ENCODE measurements around the gene NT5C2.

Gene NT5C2

DNA sequence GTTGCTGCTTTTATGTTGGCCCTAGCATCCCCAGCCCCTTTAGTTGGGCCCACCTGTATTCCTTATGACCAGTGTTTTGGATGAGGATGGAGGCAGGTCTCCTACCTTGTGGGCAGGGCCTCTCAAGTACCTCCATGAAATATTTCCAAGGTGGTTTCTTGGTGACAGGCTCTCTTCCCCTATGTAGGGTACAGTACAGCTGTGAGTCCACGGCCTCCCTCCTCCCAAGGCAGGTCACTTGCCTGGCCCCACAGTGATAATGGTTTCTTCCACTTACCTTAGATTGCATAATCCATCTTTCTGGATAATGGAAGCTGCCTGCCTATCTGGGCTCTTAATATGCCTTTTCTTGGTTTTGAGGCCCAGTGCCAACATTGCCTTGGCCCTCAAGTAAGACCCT is 110.4 kb downstream of the NT5C2 start:
- H3K4me1 ChIP-seq = peaks cover 0 to 47% (median 11%) of the 10 kb centered on the region in 4 donors
- H3K9me3 ChIP-seq = no peaks in the 10 kb centered on the region
- H3K4me3 ChIP-seq = no peak overlapping the region
- peaks cover 6 to 51% (median 15%) of the 10 kb centered on the region in 3 donors for H3K36me3 ChIP-seq
- no peak for DNase-seq
- TF ChIP-seq, protein P1, sequence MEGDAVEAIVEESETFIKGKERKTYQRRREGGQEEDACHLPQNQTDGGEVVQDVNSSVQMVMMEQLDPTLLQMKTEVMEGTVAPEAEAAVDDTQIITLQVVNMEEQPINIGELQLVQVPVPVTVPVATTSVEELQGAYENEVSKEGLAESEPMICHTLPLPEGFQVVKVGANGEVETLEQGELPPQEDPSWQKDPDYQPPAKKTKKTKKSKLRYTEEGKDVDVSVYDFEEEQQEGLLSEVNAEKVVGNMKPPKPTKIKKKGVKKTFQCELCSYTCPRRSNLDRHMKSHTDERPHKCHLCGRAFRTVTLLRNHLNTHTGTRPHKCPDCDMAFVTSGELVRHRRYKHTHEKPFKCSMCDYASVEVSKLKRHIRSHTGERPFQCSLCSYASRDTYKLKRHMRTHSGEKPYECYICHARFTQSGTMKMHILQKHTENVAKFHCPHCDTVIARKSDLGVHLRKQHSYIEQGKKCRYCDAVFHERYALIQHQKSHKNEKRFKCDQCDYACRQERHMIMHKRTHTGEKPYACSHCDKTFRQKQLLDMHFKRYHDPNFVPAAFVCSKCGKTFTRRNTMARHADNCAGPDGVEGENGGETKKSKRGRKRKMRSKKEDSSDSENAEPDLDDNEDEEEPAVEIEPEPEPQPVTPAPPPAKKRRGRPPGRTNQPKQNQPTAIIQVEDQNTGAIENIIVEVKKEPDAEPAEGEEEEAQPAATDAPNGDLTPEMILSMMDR (IDR thresholded peaks at IDR 0.05) = no peak
- intact Hi-C loops (cut with DNase I; ENCODE audit: low total_unique reads) = no loop called here
- H3K27ac ChIP-seq = peak overlapping the region in 1 of 2 donors; percentile 9
- no peaks in the 10 kb centered on the region for H3K27me3 ChIP-seq

GRCh38 chr10:103080891-103081581 is 112.0 kb downstream of the NT5C2 start:
- intact Hi-C loops (cut with DNase I; ENCODE audit: low total_unique reads) = no loop called here
- H3K27ac ChIP-seq = peak overlapping the region in 1 of 2 donors; percentile 22
- H3K4me3 ChIP-seq = no peak overlapping the region
- H3K27me3 ChIP-seq = no peaks in the 10 kb centered on the region
- no peaks in the 10 kb centered on the region for H3K9me3 ChIP-seq
- TF ChIP-seq, protein P1 (IDR thresholded peaks at IDR 0.05) = no peak
- peaks cover 21 to 66% (median 31%) of the 10 kb centered on the region in 3 donors for H3K36me3 ChIP-seq
- DNase-seq = no peak
- peaks cover 0 to 40% (median 10%) of the 10 kb centered on the region in 4 donors for H3K4me1 ChIP-seq

- no peak for DNase-seq
- Histone ChIP-seq H3K27me3 (no peaks in the 10 kb centered on the region), H3K4me1 (peaks cover 0 to 29% (median 7%) of the 10 kb centered on the region in 4 donors), H3K4me3 (no peak overlapping the region), H3K9me3 (no peaks in the 10 kb centered on the region), H3K27ac (peak overlapping the region in 1 of 2 donors; percentile 76), H3K36me3 (peaks cover 22 to 66% (median 38%) of the 10 kb centered on the region in 3 donors)
- TF ChIP-seq, protein P1 (IDR thresholded peaks at IDR 0.05) = no peak
- intact Hi-C loops (cut with DNase I; ENCODE audit: low total_unique reads) = loop anchor here (10.0 kb wide), 2 partner anchors 115 to 345 kb away; partner anchors contain the start of gene NT5C2
Measured at GRCh38 chr10:103079946-103080345, 113.1 kb downstream of the NT5C2 start.

DNA sequence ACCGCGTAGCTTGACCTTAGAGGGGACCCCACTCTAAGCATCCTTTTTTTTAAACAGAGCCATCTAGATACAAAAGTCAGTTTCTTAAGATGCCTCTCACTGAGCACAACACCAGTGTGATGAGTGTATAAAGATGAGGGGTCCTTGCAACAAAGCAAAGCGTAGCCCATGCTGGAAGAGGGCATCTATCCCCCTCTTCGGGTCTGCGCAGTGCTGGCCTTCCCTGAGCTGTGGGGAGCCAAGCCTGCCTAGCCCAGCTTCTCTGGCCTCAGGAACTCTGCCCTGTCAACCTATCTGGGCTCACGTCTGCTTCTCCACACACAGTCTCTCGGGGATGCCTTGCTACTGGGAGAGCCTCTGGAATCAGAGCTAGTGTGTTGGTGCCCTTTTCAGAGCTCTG is 114.0 kb downstream of the NT5C2 start:
- intact Hi-C loops (cut with DNase I; ENCODE audit: low total_unique reads) = loop anchor here (10.0 kb wide), 2 partner anchors 116 to 344 kb away; partner anchors contain the start of gene NT5C2
- Histone ChIP-seq H3K27me3 (no peaks in the 10 kb centered on the region), H3K9me3 (no peaks in the 10 kb centered on the region), H3K27ac (peak overlapping the region; percentile 58 to 76), H3K4me1 (peaks cover 0 to 21% (median 7%) of the 10 kb centered on the region in 4 donors), H3K36me3 (peaks cover 22 to 67% (median 44%) of the 10 kb centered on the region in 3 donors), H3K4me3 (no peak overlapping the region)
- DNase-seq = no peak
- TF ChIP-seq, protein P1 (IDR thresholded peaks at IDR 0.05) = no peak

GRCh38 chr10:103078676-103079075 is 114.4 kb downstream of the NT5C2 start:
- intact Hi-C loops (cut with DNase I; ENCODE audit: low total_unique reads) = loop anchor here (10.0 kb wide), 2 partner anchors 116 to 344 kb away; partner anchors contain the start of gene NT5C2

More at GRCh38 chr10:103078676-103079075, 114.4 kb downstream of the NT5C2 start:
- Histone ChIP-seq H3K4me1 (peaks cover 0 to 18% (median 7%) of the 10 kb centered on the region in 4 donors), H3K27me3 (no peaks in the 10 kb centered on the region), H3K9me3 (no peaks in the 10 kb centered on the region), H3K4me3 (no peak overlapping the region), H3K27ac (peak overlapping the region; percentile 58 to 76), H3K36me3 (peaks cover 22 to 63% (median 47%) of the 10 kb centered on the region in 3 donors)
- DNase-seq = no peak
- TF ChIP-seq, protein P1 (IDR thresholded peaks at IDR 0.05) = no peak

All from tibial artery (tissue), 4 donors.